Lower leg skin (tissue), 3 donors: Measurements from ENCODE around the gene TMEM9.

Experiments
- POLR2A ChIP-seq, 2 donors: fragments of 450-650 bp; IDR thresholded peaks; one replicate each; pipeline ENCODE4 v1.6.1; 2016 to 2017; ENCODE audit warnings: antibody characterized with exemption in 2 of 2, mild to moderate bottlenecking in 1 of 2, moderate library complexity in 1 of 2
- TF ChIP-seq, protein P1 (sequence below), 3 donors: fragments of 450-650 bp; IDR thresholded peaks; one replicate each; pipeline ENCODE4 v1.5.1; 2016; ENCODE audit warnings: antibody characterized with exemption in 3 of 3, mild to moderate bottlenecking in 3 of 3, moderate library complexity in 2 of 3

DNA sequence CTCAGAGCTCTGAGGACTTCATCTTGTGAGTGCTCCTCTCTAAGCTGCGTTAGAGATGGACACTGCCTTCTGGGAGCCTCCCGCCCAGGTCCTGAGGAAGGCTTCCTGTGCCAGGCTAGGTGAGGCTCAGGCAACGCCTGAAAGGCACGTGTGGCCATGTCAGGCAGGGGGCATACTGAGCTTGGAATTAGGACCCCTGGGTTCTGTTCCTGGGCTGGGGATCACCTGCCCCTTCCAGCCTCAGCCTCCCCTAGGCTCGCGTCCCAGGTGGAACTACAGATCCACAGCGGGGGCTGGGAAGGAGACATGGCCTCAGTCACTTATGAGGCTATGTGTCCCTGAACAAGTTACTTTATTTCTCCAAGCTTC is 17.3 kb downstream of the TMEM9 start:
- TF ChIP-seq, protein P1, sequence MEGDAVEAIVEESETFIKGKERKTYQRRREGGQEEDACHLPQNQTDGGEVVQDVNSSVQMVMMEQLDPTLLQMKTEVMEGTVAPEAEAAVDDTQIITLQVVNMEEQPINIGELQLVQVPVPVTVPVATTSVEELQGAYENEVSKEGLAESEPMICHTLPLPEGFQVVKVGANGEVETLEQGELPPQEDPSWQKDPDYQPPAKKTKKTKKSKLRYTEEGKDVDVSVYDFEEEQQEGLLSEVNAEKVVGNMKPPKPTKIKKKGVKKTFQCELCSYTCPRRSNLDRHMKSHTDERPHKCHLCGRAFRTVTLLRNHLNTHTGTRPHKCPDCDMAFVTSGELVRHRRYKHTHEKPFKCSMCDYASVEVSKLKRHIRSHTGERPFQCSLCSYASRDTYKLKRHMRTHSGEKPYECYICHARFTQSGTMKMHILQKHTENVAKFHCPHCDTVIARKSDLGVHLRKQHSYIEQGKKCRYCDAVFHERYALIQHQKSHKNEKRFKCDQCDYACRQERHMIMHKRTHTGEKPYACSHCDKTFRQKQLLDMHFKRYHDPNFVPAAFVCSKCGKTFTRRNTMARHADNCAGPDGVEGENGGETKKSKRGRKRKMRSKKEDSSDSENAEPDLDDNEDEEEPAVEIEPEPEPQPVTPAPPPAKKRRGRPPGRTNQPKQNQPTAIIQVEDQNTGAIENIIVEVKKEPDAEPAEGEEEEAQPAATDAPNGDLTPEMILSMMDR (IDR thresholded peaks at IDR 0.05), result no peak
- TF ChIP-seq POLR2A (IDR thresholded peaks at IDR 0.05), result no peak
